HEK293 (cell line): Measurements from ENCODE around the gene SPDYE3.
"Not testable (repeated sequence)": the region's sequence is repeated elsewhere in the genome, so short reads cannot be mapped to it uniquely, and the experiment has no call there.

Experiments
- CTCF ChIP-seq: fragments of 450-650 bp; formaldehyde crosslinking; IDR thresholded peaks from 2 replicates; pipeline ENCODE4 v1.5.1; 2016; ENCODE audit warnings: missing biosample characterization, missing genetic modification characterization
- HOXA7 ChIP-seq: sonication (generic); formaldehyde crosslinking; IDR thresholded peaks from 2 replicates; pipeline ENCODE4 v1.8.1; 2022; ENCODE audit warnings: missing genetic modification reagents, borderline replicate concordance
- KLF9 ChIP-seq: fragments of 450-650 bp; formaldehyde crosslinking; IDR thresholded peaks from 2 replicates; pipeline ENCODE4 v1.5.1; 2016; ENCODE audit warnings: missing biosample characterization, missing genetic modification characterization, low read depth
- SETDB1 ChIP-seq: IDR thresholded peaks from one replicate; pipeline ENCODE4 v1.6.1; 2017; ENCODE audit warnings: mild to moderate bottlenecking, low read length, moderate library complexity, mixed read lengths; ENCODE audit not compliant: insufficient read length
- ZNF174 ChIP-seq: fragments of 450-650 bp; formaldehyde crosslinking; IDR thresholded peaks from 2 replicates; pipeline ENCODE4 v1.5.0; 2017; ENCODE audit warnings: missing biosample characterization, mild to moderate bottlenecking, missing genetic modification characterization
- ZNF350 ChIP-seq: fragments of 450-650 bp; formaldehyde crosslinking; IDR thresholded peaks from 2 replicates; pipeline ENCODE4 v1.5.0; 2017; ENCODE audit warnings: missing biosample characterization, mild to moderate bottlenecking, missing genetic modification characterization
- ZNF416 ChIP-seq: fragments of 450-650 bp; formaldehyde crosslinking; IDR thresholded peaks from 2 replicates; pipeline ENCODE4 v1.5.1; 2016; ENCODE audit warnings: missing biosample characterization, missing genetic modification characterization
- ZNF514 ChIP-seq: fragments of 450-650 bp; formaldehyde crosslinking; IDR thresholded peaks from 2 replicates; pipeline ENCODE4 v1.5.1; 2016; ENCODE audit warnings: missing biosample characterization, missing genetic modification characterization
- ZNF558 ChIP-seq: fragments of 450-650 bp; formaldehyde crosslinking; IDR thresholded peaks from 2 replicates; pipeline ENCODE4 v1.5.1; 2016; ENCODE audit warnings: missing biosample characterization, missing genetic modification characterization
- ZNF561 ChIP-seq: fragments of 450-650 bp; IDR thresholded peaks from 2 replicates; pipeline ENCODE4 v1.5.1; 2018; ENCODE audit warnings: missing biosample characterization, missing genetic modification characterization, borderline replicate concordance
- ZNF571 ChIP-seq: fragments of 450-650 bp; formaldehyde crosslinking; IDR thresholded peaks from 2 replicates; pipeline ENCODE4 v1.5.0; 2017; ENCODE audit warnings: missing biosample characterization, missing genetic modification characterization
- ZNF580 ChIP-seq: fragments of 450-650 bp; formaldehyde crosslinking; IDR thresholded peaks from 2 replicates; pipeline ENCODE4 v1.5.1; 2016; ENCODE audit warnings: missing biosample characterization, missing genetic modification characterization
- ZNF776 ChIP-seq: fragments of 450-650 bp; formaldehyde crosslinking; IDR thresholded peaks from 2 replicates; pipeline ENCODE4 v1.5.0; 2017; ENCODE audit warnings: missing biosample characterization, missing genetic modification characterization, borderline replicate concordance
- ZNF830 ChIP-seq: fragments of 450-650 bp; IDR thresholded peaks from 2 replicates; pipeline ENCODE4 v1.5.0; 2018; ENCODE audit warnings: missing biosample characterization, missing genetic modification characterization, low read depth, mild to moderate bottlenecking, moderate library complexity

GRCh38 chr7:100344560-100345287 lies 37.2 kb downstream of the SPDYE3 start:
- peak; percentile 83 for TF ChIP-seq CTCF (tag by site-specific recombination)
- not testable (repeated sequence) for TF ChIP-seq KLF9 (tag by site-specific recombination); ZNF350 (tag by site-specific recombination); ZNF558; ZNF580 (tag by site-specific recombination); ZNF830; SETDB1; ZNF416 (tag by site-specific recombination); ZNF776; ZNF561 (tag by site-specific recombination); ZNF174 (tag by site-specific recombination); HOXA7 (CRISPR knock-in tag); ZNF514 (tag by site-specific recombination); ZNF571
